GM12878 (cell line): ENCODE data around the gene RPE65. TPM values are rescaled to one million over a fixed set of nuclear protein-coding genes. Genes with fewer than 3 reads are reported as not detected.

Source experiments
- RB1 ChIP-seq: fragments of 450-650 bp; formaldehyde crosslinking; IDR thresholded peaks from 2 replicates; pipeline ENCODE4 v1.6.1; 2017; ENCODE audit warnings: mild to moderate bottlenecking, borderline replicate concordance
- STAT1 ChIP-seq: fragments of 450-650 bp; conservative IDR thresholded peaks from 2 replicates; pipeline ENCODE4 v1.6.1; 2014; ENCODE audit warnings: antibody characterized with exemption, mild to moderate bottlenecking
- polyA plus RNA-seq, 11 experiments: library from polyadenylated mRNA; depleted of rRNA in 4 of 11; unstranded in 6 of 11; stranded (reverse) in 5 of 11; fragments of >200 nt; fragmentation: Nextera tagmentation in 4 of 11; fragmentation: Illumina TruSeq in 1 of 11; extraction: Ambion mirVana in 4 of 11; extraction: Trizol in 1 of 11; gene quantifications; 1 replicate in 1 of 11; 2 replicates in 10 of 11; pipeline versions ENCODE4 v1.2.1 to v1.2.3, GENCODE V29; 2011 to 2016; ENCODE audit warnings: inconsistent platforms in 2 of 11, missing spikeins in 2 of 11, low read depth in 1 of 11
- total RNA-seq, 4 experiments: library from RNA; depleted of rRNA in 3 of 4; stranded (reverse); fragments of >200 nt in 3 of 4; fragmentation: Illumina TruSeq in 1 of 4; extraction: Trizol in 1 of 4; gene quantifications; 2 replicates each; pipeline versions ENCODE4 v1.2.1 to v1.2.3, GENCODE V29; 2013 to 2021
- TF ChIP-seq, protein P1 (sequence below): IDR thresholded peaks from 2 replicates; pipeline ENCODE4 v1.6.1; 2012; ENCODE audit warnings: improper control_type of control experiment, low read depth, low read length; ENCODE audit not compliant: insufficient replicate concordance
- TF ChIP-seq, protein P2 (sequence below): fragments of 450-650 bp; IDR thresholded peaks from 2 replicates; pipeline ENCODE4 v1.6.1; 2017; ENCODE audit warnings: mild to moderate bottlenecking, moderate library complexity

RPE65 gene
- total and polyA plus RNA-seq, 10 of the 15 experiments (the other 5 are each of a cell fraction or from before 2014, with no cell fraction given): not detected

DNA sequence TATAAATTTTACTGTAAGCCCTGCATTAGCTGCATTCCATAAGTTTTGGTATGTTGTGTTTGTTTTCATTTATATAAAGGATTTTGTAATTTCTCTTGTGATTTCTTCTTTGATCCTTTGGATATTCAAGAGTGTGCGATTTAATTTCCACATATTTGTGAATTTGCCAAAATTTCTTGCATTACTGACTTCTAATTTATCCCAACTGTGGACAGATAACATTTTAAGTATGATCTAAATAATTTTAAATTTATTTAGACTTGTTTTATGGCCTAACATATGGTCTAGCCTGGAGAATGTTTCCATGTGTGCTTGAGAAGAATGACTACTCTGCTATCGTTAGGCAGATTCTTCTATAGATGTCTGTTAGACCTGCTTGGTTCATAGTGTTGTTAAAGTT, 23.2 kb downstream of the RPE65 start (continued):
- TF ChIP-seq, protein P1, sequence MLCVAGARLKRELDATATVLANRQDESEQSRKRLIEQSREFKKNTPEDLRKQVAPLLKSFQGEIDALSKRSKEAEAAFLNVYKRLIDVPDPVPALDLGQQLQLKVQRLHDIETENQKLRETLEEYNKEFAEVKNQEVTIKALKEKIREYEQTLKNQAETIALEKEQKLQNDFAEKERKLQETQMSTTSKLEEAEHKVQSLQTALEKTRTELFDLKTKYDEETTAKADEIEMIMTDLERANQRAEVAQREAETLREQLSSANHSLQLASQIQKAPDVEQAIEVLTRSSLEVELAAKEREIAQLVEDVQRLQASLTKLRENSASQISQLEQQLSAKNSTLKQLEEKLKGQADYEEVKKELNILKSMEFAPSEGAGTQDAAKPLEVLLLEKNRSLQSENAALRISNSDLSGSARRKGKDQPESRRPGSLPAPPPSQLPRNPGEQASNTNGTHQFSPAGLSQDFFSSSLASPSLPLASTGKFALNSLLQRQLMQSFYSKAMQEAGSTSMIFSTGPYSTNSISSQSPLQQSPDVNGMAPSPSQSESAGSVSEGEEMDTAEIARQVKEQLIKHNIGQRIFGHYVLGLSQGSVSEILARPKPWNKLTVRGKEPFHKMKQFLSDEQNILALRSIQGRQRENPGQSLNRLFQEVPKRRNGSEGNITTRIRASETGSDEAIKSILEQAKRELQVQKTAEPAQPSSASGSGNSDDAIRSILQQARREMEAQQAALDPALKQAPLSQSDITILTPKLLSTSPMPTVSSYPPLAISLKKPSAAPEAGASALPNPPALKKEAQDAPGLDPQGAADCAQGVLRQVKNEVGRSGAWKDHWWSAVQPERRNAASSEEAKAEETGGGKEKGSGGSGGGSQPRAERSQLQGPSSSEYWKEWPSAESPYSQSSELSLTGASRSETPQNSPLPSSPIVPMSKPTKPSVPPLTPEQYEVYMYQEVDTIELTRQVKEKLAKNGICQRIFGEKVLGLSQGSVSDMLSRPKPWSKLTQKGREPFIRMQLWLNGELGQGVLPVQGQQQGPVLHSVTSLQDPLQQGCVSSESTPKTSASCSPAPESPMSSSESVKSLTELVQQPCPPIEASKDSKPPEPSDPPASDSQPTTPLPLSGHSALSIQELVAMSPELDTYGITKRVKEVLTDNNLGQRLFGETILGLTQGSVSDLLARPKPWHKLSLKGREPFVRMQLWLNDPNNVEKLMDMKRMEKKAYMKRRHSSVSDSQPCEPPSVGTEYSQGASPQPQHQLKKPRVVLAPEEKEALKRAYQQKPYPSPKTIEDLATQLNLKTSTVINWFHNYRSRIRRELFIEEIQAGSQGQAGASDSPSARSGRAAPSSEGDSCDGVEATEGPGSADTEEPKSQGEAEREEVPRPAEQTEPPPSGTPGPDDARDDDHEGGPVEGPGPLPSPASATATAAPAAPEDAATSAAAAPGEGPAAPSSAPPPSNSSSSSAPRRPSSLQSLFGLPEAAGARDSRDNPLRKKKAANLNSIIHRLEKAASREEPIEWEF: no peak
- TF ChIP-seq STAT1 (no peak), RB1 (no peak)
- TF ChIP-seq, protein P2, sequence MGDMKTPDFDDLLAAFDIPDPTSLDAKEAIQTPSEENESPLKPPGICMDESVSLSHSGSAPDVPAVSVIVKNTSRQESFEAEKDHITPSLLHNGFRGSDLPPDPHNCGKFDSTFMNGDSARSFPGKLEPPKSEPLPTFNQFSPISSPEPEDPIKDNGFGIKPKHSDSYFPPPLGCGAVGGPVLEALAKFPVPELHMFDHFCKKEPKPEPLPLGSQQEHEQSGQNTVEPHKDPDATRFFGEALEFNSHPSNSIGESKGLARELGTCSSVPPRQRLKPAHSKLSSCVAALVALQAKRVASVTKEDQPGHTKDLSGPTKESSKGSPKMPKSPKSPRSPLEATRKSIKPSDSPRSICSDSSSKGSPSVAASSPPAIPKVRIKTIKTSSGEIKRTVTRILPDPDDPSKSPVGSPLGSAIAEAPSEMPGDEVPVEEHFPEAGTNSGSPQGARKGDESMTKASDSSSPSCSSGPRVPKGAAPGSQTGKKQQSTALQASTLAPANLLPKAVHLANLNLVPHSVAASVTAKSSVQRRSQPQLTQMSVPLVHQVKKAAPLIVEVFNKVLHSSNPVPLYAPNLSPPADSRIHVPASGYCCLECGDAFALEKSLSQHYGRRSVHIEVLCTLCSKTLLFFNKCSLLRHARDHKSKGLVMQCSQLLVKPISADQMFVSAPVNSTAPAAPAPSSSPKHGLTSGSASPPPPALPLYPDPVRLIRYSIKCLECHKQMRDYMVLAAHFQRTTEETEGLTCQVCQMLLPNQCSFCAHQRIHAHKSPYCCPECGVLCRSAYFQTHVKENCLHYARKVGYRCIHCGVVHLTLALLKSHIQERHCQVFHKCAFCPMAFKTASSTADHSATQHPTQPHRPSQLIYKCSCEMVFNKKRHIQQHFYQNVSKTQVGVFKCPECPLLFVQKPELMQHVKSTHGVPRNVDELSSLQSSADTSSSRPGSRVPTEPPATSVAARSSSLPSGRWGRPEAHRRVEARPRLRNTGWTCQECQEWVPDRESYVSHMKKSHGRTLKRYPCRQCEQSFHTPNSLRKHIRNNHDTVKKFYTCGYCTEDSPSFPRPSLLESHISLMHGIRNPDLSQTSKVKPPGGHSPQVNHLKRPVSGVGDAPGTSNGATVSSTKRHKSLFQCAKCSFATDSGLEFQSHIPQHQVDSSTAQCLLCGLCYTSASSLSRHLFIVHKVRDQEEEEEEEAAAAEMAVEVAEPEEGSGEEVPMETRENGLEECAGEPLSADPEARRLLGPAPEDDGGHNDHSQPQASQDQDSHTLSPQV: no peak
